Progenitor cell of endocrine pancreas (in vitro differentiated cells): ENCODE results near the gene TTC28. TPM values are rescaled to one million over a fixed set of nuclear protein-coding genes. Genes with fewer than 3 reads are reported as not detected.
"Not testable (repeated sequence)": the region's sequence is repeated elsewhere in the genome, so short reads cannot be mapped to it uniquely, and the experiment has no call there.

ENCODE experiments used
- DNase-seq: peaks from one replicate; pipeline ENCODE4 v3.0.0; 2021; ENCODE audit warnings: low spot score; ENCODE audit not compliant: unreplicated experiment
- H3K27ac Mint-ChIP-seq: 2 replicates; pipeline ENCODE4 v1.8.0; 2021; ENCODE audit warnings: mild to moderate bottlenecking, moderate library complexity, mixed read lengths
- H3K27me3 Mint-ChIP-seq: 2 replicates; pipeline ENCODE4 v1.8.0; 2021; ENCODE audit warnings: mixed read lengths
- H3K36me3 Mint-ChIP-seq: 2 replicates; pipeline ENCODE4 v1.8.0; 2022; ENCODE audit warnings: mixed read lengths; ENCODE audit not compliant: insufficient read depth
- H3K4me1 Mint-ChIP-seq: 2 replicates; pipeline ENCODE4 v1.8.0; 2021; ENCODE audit warnings: low read depth, mixed read lengths
- H3K4me3 Mint-ChIP-seq: 2 replicates; pipeline ENCODE4 v1.8.0; 2021; ENCODE audit warnings: low read depth, mild to moderate bottlenecking, moderate library complexity, mixed read lengths
- H3K9me3 Mint-ChIP-seq: 2 replicates; pipeline ENCODE4 v1.8.0; 2021; ENCODE audit warnings: low read depth, mixed read lengths
- total RNA-seq: library from RNA; stranded (reverse); gene quantifications from 2 replicates; pipeline ENCODE4 v1.2.1, GENCODE V29; 2021
- TF ChIP-seq, protein P1 (sequence below): fragments of 200-600 bp; sonication (generic); IDR thresholded peaks from one replicate; pipeline ENCODE4 v1.5.0; 2021; ENCODE audit warnings: antibody characterized with exemption, mild to moderate bottlenecking; ENCODE audit not compliant: unreplicated experiment

The TTC28 gene
- total RNA-seq, 1 donor from 2014 or later = 35.2 TPM

DNA sequence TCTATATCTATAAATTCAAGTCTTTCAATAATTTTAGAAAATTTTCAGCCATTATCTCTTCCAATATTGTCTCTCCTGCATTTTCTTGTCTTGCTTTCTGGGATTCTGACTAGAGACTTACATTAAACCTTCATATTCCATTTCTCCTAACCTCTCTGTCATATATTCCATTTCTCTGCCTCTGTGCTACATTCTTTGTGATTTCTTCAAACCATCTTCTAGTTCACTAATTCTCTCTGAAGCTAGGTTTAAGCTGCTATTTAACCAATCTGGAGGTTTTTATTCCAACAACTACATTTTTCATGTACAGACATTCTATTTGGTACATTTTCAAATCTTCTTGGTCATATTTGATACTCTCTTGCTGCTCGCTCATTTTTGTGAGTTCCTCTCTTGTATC lies 122.5 kb downstream of the TTC28 start:
- TF ChIP-seq, protein P1, sequence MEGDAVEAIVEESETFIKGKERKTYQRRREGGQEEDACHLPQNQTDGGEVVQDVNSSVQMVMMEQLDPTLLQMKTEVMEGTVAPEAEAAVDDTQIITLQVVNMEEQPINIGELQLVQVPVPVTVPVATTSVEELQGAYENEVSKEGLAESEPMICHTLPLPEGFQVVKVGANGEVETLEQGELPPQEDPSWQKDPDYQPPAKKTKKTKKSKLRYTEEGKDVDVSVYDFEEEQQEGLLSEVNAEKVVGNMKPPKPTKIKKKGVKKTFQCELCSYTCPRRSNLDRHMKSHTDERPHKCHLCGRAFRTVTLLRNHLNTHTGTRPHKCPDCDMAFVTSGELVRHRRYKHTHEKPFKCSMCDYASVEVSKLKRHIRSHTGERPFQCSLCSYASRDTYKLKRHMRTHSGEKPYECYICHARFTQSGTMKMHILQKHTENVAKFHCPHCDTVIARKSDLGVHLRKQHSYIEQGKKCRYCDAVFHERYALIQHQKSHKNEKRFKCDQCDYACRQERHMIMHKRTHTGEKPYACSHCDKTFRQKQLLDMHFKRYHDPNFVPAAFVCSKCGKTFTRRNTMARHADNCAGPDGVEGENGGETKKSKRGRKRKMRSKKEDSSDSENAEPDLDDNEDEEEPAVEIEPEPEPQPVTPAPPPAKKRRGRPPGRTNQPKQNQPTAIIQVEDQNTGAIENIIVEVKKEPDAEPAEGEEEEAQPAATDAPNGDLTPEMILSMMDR = no peak
- H3K4me1 Mint-ChIP-seq = no peaks in the 10 kb centered on the region
- H3K27me3 Mint-ChIP-seq = no peaks in the 10 kb centered on the region
- peaks cover 9% of the 10 kb centered on the region for H3K36me3 Mint-ChIP-seq
- H3K9me3 Mint-ChIP-seq = peaks cover 20% of the 10 kb centered on the region
- no peak overlapping the region for H3K4me3 Mint-ChIP-seq
- H3K27ac Mint-ChIP-seq = no peak overlapping the region
- DNase-seq = no peak

DNA sequence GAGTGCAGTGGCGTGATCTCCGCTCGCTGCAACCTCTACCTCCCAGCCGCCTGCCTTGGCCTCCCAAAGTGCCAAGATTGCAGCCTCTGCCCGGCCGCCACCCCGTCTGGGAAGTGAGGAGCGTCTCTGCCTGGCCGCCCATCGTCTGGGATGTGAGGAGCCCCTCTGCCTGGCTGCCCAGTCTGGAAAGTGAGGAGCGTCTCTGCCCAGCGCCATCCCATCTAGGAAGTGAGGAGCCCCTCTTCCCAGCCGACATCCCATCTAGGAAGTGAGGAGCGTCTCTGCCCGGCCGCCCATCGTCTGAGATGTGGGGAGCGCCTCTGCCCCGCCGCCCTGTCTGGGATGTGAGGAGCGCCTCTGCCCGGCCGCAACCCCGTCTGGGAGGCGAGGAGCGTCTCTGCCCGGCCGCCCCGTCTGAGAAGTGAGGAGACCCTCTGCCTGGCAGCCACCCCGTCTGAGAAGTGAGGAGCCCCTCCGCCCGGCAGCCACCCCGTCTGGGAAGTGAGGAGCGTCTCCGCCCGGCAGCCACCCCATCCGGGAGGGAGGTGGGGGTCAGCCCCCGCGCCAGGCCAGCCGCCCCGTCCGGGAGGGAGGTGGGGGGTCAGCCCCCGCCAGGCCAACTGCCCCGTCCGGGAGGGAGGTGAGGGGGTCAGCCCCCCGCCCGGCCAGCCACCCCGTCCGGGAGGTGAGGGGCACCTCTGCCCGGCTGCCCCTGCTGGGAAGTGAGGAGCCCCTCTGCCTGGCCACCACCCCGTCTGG lies 126.4 kb downstream of the TTC28 start:
- H3K9me3 Mint-ChIP-seq = peaks cover 25% of the 10 kb centered on the region
- H3K27me3 Mint-ChIP-seq, H3K27ac Mint-ChIP-seq, H3K4me1 Mint-ChIP-seq, DNase-seq, H3K4me3 Mint-ChIP-seq: not testable (repeated sequence)
- H3K36me3 Mint-ChIP-seq = peaks cover 11% of the 10 kb centered on the region

DNA sequence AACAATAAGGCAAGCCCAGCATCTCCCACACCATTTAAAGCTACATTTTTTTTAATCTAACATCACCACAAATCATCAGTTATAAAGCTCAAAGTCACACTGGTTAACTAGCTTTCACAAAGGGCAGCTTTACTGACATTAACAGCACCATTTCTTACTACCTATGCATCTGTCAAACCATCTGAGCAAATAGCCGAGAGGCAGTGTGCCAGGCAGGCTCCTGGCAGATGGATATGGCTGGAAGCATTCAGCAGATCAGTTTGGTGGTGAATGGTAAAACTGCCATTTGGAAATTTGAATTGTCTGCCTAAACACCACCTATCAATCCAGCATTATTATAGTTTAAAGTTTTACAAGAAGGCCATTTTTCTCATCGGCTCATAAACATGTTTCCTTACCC lies 131.2 kb downstream of the TTC28 start:
- no peak overlapping the region for H3K27ac Mint-ChIP-seq
- TF ChIP-seq, protein P1 = no peak
- no peaks in the 10 kb centered on the region for H3K4me1 Mint-ChIP-seq
- no peaks in the 10 kb centered on the region for H3K27me3 Mint-ChIP-seq
- H3K36me3 Mint-ChIP-seq = peaks cover 2% of the 10 kb centered on the region
- peaks cover 8% of the 10 kb centered on the region for H3K9me3 Mint-ChIP-seq
- no peak for DNase-seq
- no peak overlapping the region for H3K4me3 Mint-ChIP-seq

DNA sequence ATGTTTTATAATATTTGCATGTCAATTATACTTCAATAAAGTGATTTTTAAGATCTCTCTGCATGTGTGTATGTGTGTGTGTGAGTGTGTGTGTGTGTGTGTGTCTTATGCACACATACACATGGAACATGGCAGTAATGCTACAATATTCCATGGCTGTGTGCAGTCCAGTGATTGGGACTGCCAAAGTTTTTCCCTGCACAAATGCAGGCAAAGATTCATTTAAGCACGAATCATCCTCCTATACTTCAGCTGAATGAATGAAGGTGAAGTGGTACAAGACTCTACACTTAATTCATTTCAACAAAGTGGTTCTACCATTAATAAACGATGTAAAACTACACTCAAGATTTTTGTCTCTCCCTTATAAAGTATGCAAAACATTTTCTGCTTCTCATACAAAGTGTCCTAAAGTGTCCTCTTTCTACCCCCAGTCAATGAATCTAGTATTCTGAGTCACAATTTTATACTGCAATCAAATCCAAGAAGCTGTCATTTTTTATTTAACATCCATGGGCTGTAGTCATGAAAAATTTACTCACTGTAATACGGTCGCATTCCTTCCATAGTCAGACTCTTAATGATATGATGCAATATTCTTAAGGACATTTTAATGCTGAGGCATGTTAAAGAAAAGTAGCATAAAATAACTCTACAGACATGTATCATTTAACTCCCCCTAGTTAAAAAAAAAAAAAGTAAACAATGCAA lies 132.4 kb downstream of the TTC28 start:
- no peak overlapping the region for H3K27ac Mint-ChIP-seq
- TF ChIP-seq, protein P1 = no peak
- peaks cover 6% of the 10 kb centered on the region for H3K36me3 Mint-ChIP-seq
- no peak for DNase-seq
- peaks cover 14% of the 10 kb centered on the region for H3K9me3 Mint-ChIP-seq
- H3K27me3 Mint-ChIP-seq = no peaks in the 10 kb centered on the region
- H3K4me3 Mint-ChIP-seq = no peak overlapping the region
- no peaks in the 10 kb centered on the region for H3K4me1 Mint-ChIP-seq

DNA sequence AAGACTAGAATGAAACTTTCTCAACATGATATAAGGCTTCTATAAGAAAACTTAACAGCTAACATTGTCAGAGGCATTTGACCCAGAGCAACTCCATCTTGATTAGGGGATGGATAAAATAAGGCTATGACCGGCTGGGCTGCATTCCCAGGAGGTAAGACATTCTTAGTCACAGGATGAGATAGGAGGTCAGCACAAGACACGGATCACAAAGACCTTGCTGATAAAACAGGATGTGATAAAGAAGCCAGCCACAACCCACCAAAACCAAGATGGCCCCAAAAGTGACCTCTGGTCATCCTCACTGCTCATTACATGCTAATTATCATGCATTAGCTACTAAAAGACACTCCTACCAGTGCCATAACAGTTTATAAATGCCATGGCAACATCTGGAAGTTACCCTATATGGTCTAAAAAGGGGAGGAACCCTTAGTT lies 135.2 kb downstream of the TTC28 start:
- no peaks in the 10 kb centered on the region for H3K4me1 Mint-ChIP-seq
- no peaks in the 10 kb centered on the region for H3K27me3 Mint-ChIP-seq
- H3K9me3 Mint-ChIP-seq = peaks cover 11% of the 10 kb centered on the region
- no peak overlapping the region for H3K27ac Mint-ChIP-seq
- peaks cover 6% of the 10 kb centered on the region for H3K36me3 Mint-ChIP-seq
- no peak for DNase-seq
- H3K4me3 Mint-ChIP-seq = no peak overlapping the region
- TF ChIP-seq, protein P1 = no peak
